NT2/D1 (cell line): ENCODE data around the gene LRRC46.

ENCODE experiments used
- SUZ12 ChIP-seq: IDR thresholded peaks from 2 replicates; pipeline ENCODE4 v1.6.1; 2011; ENCODE audit not compliant: insufficient read length, insufficient read depth; ENCODE audit errors: extremely low read depth
- YY1 ChIP-seq: IDR thresholded peaks from 2 replicates; pipeline ENCODE4 v1.6.1; 2011; ENCODE audit not compliant: insufficient read length, insufficient read depth
- ZNF274 ChIP-seq: IDR thresholded peaks from 2 replicates; pipeline ENCODE4 v1.6.1; 2011; ENCODE audit warnings: mild to moderate bottlenecking, low read depth, low read length

GRCh38 chr17:47840742-47841487 is 9.4 kb downstream of the LRRC46 start, which contains the start of gene SCRN2:
- TF ChIP-seq ZNF274 (no peak), SUZ12 (no peak), YY1 (no peak)
